HTR-8/SVneo (cell line): ENCODE data around the gene PCSK4.
"Not testable (repeated sequence)": the region's sequence is repeated elsewhere in the genome, so short reads cannot be mapped to it uniquely, and the experiment has no call there.

Source experiments
- DNase-seq: peaks from one replicate; pipeline ENCODE4 v3.0.0; 2011; ENCODE audit warnings: low spot score, mixed read lengths; ENCODE audit not compliant: insufficient read length
- FAIRE-seq: peaks from 2 replicates; lab custom pipeline; 2011; peaks lifted over from hg19 to GRCh38; lab: Jason Lieb, UNC

Gene PCSK4

GRCh38 chr19:1490311-1491113 is at the start of gene PCSK4:
Gene PCSK4, minus strand, starts transcription at chr19:1490350. Its CDS starts 4 bp downstream, at chr19:1490346.
- peak; percentile 99 for FAIRE-seq
- DNase-seq = peak; percentile 91

GRCh38 chr19:1539749-1540148 is 49.6 kb upstream of the PCSK4 start:
- DNase-seq, FAIRE-seq: not testable (repeated sequence)

GRCh38 chr19:1538978-1539377 is 48.8 kb upstream of the PCSK4 start:
- no peak for FAIRE-seq
- DNase-seq = no peak

GRCh38 chr19:1535699-1536098 is 45.5 kb upstream of the PCSK4 start:
- FAIRE-seq, DNase-seq: not testable (repeated sequence)

GRCh38 chr19:1534972-1535371 is 44.8 kb upstream of the PCSK4 start:
- no peak for FAIRE-seq
- DNase-seq = no peak

- no peak for FAIRE-seq
- DNase-seq = no peak
These were observed 43.5 kb upstream of the PCSK4 start for GRCh38 chr19:1533510-1534150.

GRCh38 chr19:1532003-1532402 is 41.9 kb upstream of the PCSK4 start:
- DNase-seq = no peak
- FAIRE-seq = no peak

- FAIRE-seq (no peak), DNase-seq (no peak)
These were observed 41.4 kb upstream of the PCSK4 start for GRCh38 chr19:1531587-1531986.

GRCh38 chr19:1530856-1531255 is 40.7 kb upstream of the PCSK4 start:
- FAIRE-seq, DNase-seq: not testable (repeated sequence)

- no peak for FAIRE-seq
These were observed 39.3 kb upstream of the PCSK4 start for GRCh38 chr19:1529430-1529816.

GRCh38 chr19:1528596-1529429 is 38.7 kb upstream of the PCSK4 start:
- no peak for FAIRE-seq
- DNase-seq = no peak

More at GRCh38 chr19:1529430-1529816, 39.3 kb upstream of the PCSK4 start:
- DNase-seq = no peak

GRCh38 chr19:1527650-1528309 is 37.6 kb upstream of the PCSK4 start:
- DNase-seq (no peak), FAIRE-seq (no peak)

- FAIRE-seq = no peak
- DNase-seq = no peak
These were observed 37.0 kb upstream of the PCSK4 start for GRCh38 chr19:1526979-1527649.

GRCh38 chr19:1526066-1526778 is 36.1 kb upstream of the PCSK4 start:
- DNase-seq = no peak
- FAIRE-seq = no peak

- FAIRE-seq = no peak
- DNase-seq = no peak
These were observed 35.2 kb upstream of the PCSK4 start for GRCh38 chr19:1525343-1525742.

- FAIRE-seq = peak; percentile 90
These were observed 34.8 kb upstream of the PCSK4 start for GRCh38 chr19:1524972-1525325.

GRCh38 chr19:1524287-1524971 is 34.3 kb upstream of the PCSK4 start:
- peak; percentile 54 for FAIRE-seq
- no peak for DNase-seq

More at GRCh38 chr19:1524972-1525325, 34.8 kb upstream of the PCSK4 start:
- no peak for DNase-seq
